Transverse colon (tissue), 4 donors: ENCODE measurements around the gene R3HDM4. TPM values are rescaled to one million over a fixed set of nuclear protein-coding genes. Genes with fewer than 3 reads are reported as not detected.
"Not testable (repeated sequence)": the region's sequence is repeated elsewhere in the genome, so short reads cannot be mapped to it uniquely, and the experiment has no call there.

Experiments
- DNase-seq: peaks from one replicate; pipeline ENCODE4 v3.0.0-alpha.2; 2019
- H3K27ac ChIP-seq, 4 donors: fragments of 200-600 bp; sonication (generic); 2 replicates each; pipeline ENCODE4 v1.5.1; 2016 to 2018; ENCODE audit warnings: inconsistent platforms in 4 of 4
- H3K27me3 ChIP-seq: fragments of 200-600 bp; sonication (generic); 2 replicates; pipeline ENCODE4 v1.5.1; 2017; ENCODE audit warnings: inconsistent platforms
- H3K36me3 ChIP-seq, 4 donors: fragments of 200-600 bp; sonication (generic); 2 replicates each; pipeline ENCODE4 v1.5.1; 2017 to 2019; ENCODE audit warnings: inconsistent platforms in 4 of 4
- H3K4me1 ChIP-seq, 4 donors: fragments of 200-600 bp; sonication (generic); 2 replicates each; pipeline ENCODE4 v1.5.1; 2017 to 2020; ENCODE audit warnings: inconsistent platforms in 4 of 4
- H3K4me3 ChIP-seq, 4 donors: fragments of 200-600 bp; sonication (generic); 1 replicate in 1 of 4; 2 replicates in 3 of 4; pipeline versions ENCODE4 v1.5.1 to v1.6.1; 2017 to 2019; ENCODE audit warnings: inconsistent platforms in 4 of 4
- H3K9me3 ChIP-seq, 2 donors: fragments of 200-600 bp; sonication (generic); 2 replicates each; pipeline ENCODE4 v1.5.1; 2017 to 2019; ENCODE audit warnings: inconsistent platforms in 2 of 2
- CTCF ChIP-seq, 5 experiments: fragments of 200-600 bp in 3 of 5; fragments of 450-650 bp in 2 of 5; sonication (generic) in 3 of 5; IDR thresholded peaks; 1 replicate in 2 of 5; 2 replicates in 3 of 5; pipeline ENCODE4 v1.5.1; 2016 to 2017; ENCODE audit warnings: antibody characterized with exemption in 5 of 5, inconsistent platforms in 3 of 5, mild to moderate bottlenecking in 2 of 5, moderate library complexity in 1 of 5
- EP300 ChIP-seq: sonication (generic); formaldehyde crosslinking; IDR thresholded peaks from one replicate; pipeline ENCODE4 v1.6.1; 2017; ENCODE audit warnings: antibody characterized with exemption, low read depth
- POLR2A ChIP-seq: fragments of 450-650 bp; IDR thresholded peaks from one replicate; pipeline ENCODE4 v1.6.1; 2016; ENCODE audit warnings: antibody characterized with exemption, mild to moderate bottlenecking, moderate library complexity
- POLR2AphosphoS5 ChIP-seq, 3 donors: sonication (generic); formaldehyde crosslinking; IDR thresholded peaks; one replicate each; pipeline ENCODE4 v1.6.1; 2016; ENCODE audit warnings: antibody characterized with exemption in 3 of 3
- WGBS, 2 donors: methylation state at CpG; one replicate each; pipeline ENCODE4 v1.1.5; 2018; ENCODE audit warnings: low coverage in 1 of 2; 5-methylcytosine and 5-hydroxymethylcytosine counted together
- in situ Hi-C, 4 donors: fragments of 200-750 bp; cut with MboI; loops; one replicate each; pipeline versions ENCODE4 v1.15.0 to v1.15.1; 2017; ENCODE audit warnings: low sequenced_read_pairs in 3 of 4, low pct_ligation_motif_present in 1 of 4, low pct_unique_long_range_greater_than_20kb in 1 of 4
- intact Hi-C: fragments of 100-400 bp; cut with DNase I; formaldehyde crosslinking; loops from one replicate; pipeline ENCODE4 v1.15.1; 2023; ENCODE audit warnings: low total_unique reads
- total RNA-seq, 4 donors: library from RNA; depleted of rRNA; stranded (reverse); fragments of >200 nt; gene quantifications; one replicate each; pipeline ENCODE4 v1.1.0, GENCODE V29; 2016

Gene R3HDM4
- total RNA-seq, 4 donors from 2014 or later: 43.8 to 49.4 (median 46.7) TPM

GRCh38 chr19:882871-883497 lies 30.0 kb downstream of the R3HDM4 start:
- 90 to 96% methylated on average over 9 to 30 of the region's 30 CpGs for WGBS, 2 donors
- in situ Hi-C loops: no loop called here
- Histone ChIP-seq H3K36me3 (peaks cover 0 to 45% (median 18%) of the 10 kb centered on the region in 4 donors), H3K9me3 (no peaks in the 10 kb centered on the region), H3K27me3 (no peaks in the 10 kb centered on the region), H3K27ac (no peak overlapping the region), H3K4me1 (no peaks in the 10 kb centered on the region), H3K4me3 (no peak overlapping the region)
- DNase-seq: no peak
- intact Hi-C loops: no loop called here
- TF ChIP-seq POLR2A (no peak), CTCF (IDR thresholded peaks at IDR 0.05) (no peak), POLR2AphosphoS5 (IDR thresholded peaks at IDR 0.05) (no peak)

GRCh38 chr19:881385-882071 lies 31.5 kb downstream of the R3HDM4 start:
- WGBS, 2 donors: 96% methylated on average over 30 of the region's 34 CpGs; no CpG with 5 or more reads in 1 of the 2 donors
- in situ Hi-C loops: no loop called here

GRCh38 chr19:879711-880438 lies 33.1 kb downstream of the R3HDM4 start:
- no peaks in the 10 kb centered on the region for H3K9me3 ChIP-seq
- 81% methylated on average over 35 of the region's 37 CpGs; no CpG with 5 or more reads in 1 of the 2 donors for WGBS, 2 donors
- H3K27me3 ChIP-seq: no peaks in the 10 kb centered on the region
- DNase-seq: no peak
- no peak overlapping the region for H3K4me3 ChIP-seq
- intact Hi-C loops: no loop called here
- in situ Hi-C loops: no loop called here
- no peak for TF ChIP-seq CTCF (IDR thresholded peaks at IDR 0.05)
- TF ChIP-seq EP300: no peak
- no peak for TF ChIP-seq POLR2AphosphoS5 (IDR thresholded peaks at IDR 0.05)
- TF ChIP-seq POLR2A: no peak
- H3K27ac ChIP-seq: no peak overlapping the region
- H3K36me3 ChIP-seq: peaks cover 0 to 38% (median 12%) of the 10 kb centered on the region in 4 donors
- H3K4me1 ChIP-seq: no peaks in the 10 kb centered on the region

More at GRCh38 chr19:881385-882071, 31.5 kb downstream of the R3HDM4 start:
- no peak for DNase-seq
- H3K27ac ChIP-seq: no peak overlapping the region
- peaks cover 0 to 37% (median 17%) of the 10 kb centered on the region in 4 donors for H3K36me3 ChIP-seq
- TF ChIP-seq CTCF (IDR thresholded peaks at IDR 0.05): no peak
- no peak for TF ChIP-seq EP300
- no peak for TF ChIP-seq POLR2AphosphoS5 (IDR thresholded peaks at IDR 0.05)
- no peak for TF ChIP-seq POLR2A
- H3K9me3 ChIP-seq: no peaks in the 10 kb centered on the region
- intact Hi-C loops: no loop called here
- H3K4me3 ChIP-seq: no peak overlapping the region
- H3K4me1 ChIP-seq: no peaks in the 10 kb centered on the region
- H3K27me3 ChIP-seq: no peaks in the 10 kb centered on the region

GRCh38 chr19:878751-879561 lies 34.1 kb downstream of the R3HDM4 start:
- in situ Hi-C loops, H3K9me3 ChIP-seq, DNase-seq, H3K4me3 ChIP-seq, H3K27ac ChIP-seq, intact Hi-C loops, H3K4me1 ChIP-seq, H3K27me3 ChIP-seq: not testable (repeated sequence)
- peaks cover 0 to 34% (median 10%) of the 10 kb centered on the region in 4 donors for H3K36me3 ChIP-seq
- 85% methylated on average over 21 of the region's 24 CpGs; no CpG with 5 or more reads in 1 of the 2 donors for WGBS, 2 donors

- 86% methylated on average over 6 of the region's 23 CpGs; no CpG with 5 or more reads in 1 of the 2 donors for WGBS, 2 donors
- H3K4me3 ChIP-seq, intact Hi-C loops, in situ Hi-C loops, DNase-seq, H3K27me3 ChIP-seq, H3K27ac ChIP-seq, H3K4me1 ChIP-seq, H3K9me3 ChIP-seq: not testable (repeated sequence)
- peaks cover 0 to 34% (median 10%) of the 10 kb centered on the region in 4 donors for H3K36me3 ChIP-seq
Observed at GRCh38 chr19:877992-878660, 34.9 kb downstream of the R3HDM4 start.
